WTC11 (cell line): ENCODE measurements around the gene LARP1B. TPM values are rescaled to one million over a fixed set of nuclear protein-coding genes. Genes with fewer than 3 reads are reported as not detected.

ENCODE experiments used
- ATAC-seq: fragments of 200-7000 bp; cut with Tn5 transposase; 2 replicates; pipeline ENCODE4 v1.10.0; 2021; ENCODE audit warnings: mild to moderate bottlenecking, moderate library complexity
- CTCF ChIA-PET: fragments of 300-600 bp; sonication (Branson Sonifier 250); formaldehyde crosslinking; loops from one replicate; lab custom pipeline; 2021; ENCODE audit warnings: antibody characterized with exemption; lab: Charles Lee
- POLR2A ChIA-PET: fragments of 350-600 bp; sonication (Branson Sonifier 250); formaldehyde crosslinking; loops from one replicate; lab custom pipeline; 2021; ENCODE audit warnings: antibody characterized with exemption; lab: Charles Lee
- DNase-seq: peaks from one replicate; pipeline ENCODE4 v3.0.0; 2021; ENCODE audit warnings: low spot score
- H3K27ac Mint-ChIP-seq: 2 replicates; pipeline ENCODE4 v1.8.0; 2021; ENCODE audit warnings: mixed read lengths
- H3K27me3 Mint-ChIP-seq: 2 replicates; pipeline ENCODE4 v1.8.0; 2021; ENCODE audit warnings: low read depth, mild to moderate bottlenecking, moderate library complexity, mixed read lengths
- H3K36me3 Mint-ChIP-seq: 2 replicates; pipeline ENCODE4 v1.8.0; 2021; ENCODE audit warnings: mixed read lengths
- H3K4me1 Mint-ChIP-seq: 2 replicates; pipeline ENCODE4 v1.8.0; 2022; ENCODE audit warnings: mixed read lengths
- H3K4me3 Mint-ChIP-seq: 2 replicates; pipeline ENCODE4 v1.8.0; 2021; ENCODE audit warnings: mild to moderate bottlenecking, moderate library complexity, mixed read lengths
- H3K9me3 Mint-ChIP-seq: 2 replicates; pipeline ENCODE4 v1.8.0; 2021; ENCODE audit warnings: mixed read lengths
- AFF4 ChIP-seq: sonication (generic); formaldehyde crosslinking; IDR thresholded peaks from 2 replicates; pipeline ENCODE4 v1.8.1; 2023; ENCODE audit warnings: mild to moderate bottlenecking, missing genetic modification reagents, borderline replicate concordance
- ATF1 ChIP-seq: sonication (generic); formaldehyde crosslinking; IDR thresholded peaks from 2 replicates; pipeline ENCODE4 v1.8.1; 2023; ENCODE audit warnings: mild to moderate bottlenecking, moderate library complexity, missing genetic modification reagents
- ATF3 ChIP-seq: sonication (generic); formaldehyde crosslinking; conservative IDR thresholded peaks from 2 replicates; pipeline ENCODE4 v1.8.1; 2022; ENCODE audit warnings: mild to moderate bottlenecking, missing genetic modification reagents
- CDX4 ChIP-seq: fragments of 250-450 bp; sonication (Bioruptor Pico); IDR thresholded peaks from 2 replicates; pipeline ENCODE4 v1.9.0; 2021; ENCODE audit warnings: moderate library complexity, mild to moderate bottlenecking, inconsistent platforms, borderline replicate concordance
- E2F5 ChIP-seq: sonication (generic); formaldehyde crosslinking; IDR thresholded peaks from 2 replicates; pipeline ENCODE4 v1.8.1; 2022; ENCODE audit warnings: mild to moderate bottlenecking, moderate library complexity, missing genetic modification reagents
- ETV6 ChIP-seq: sonication (generic); formaldehyde crosslinking; IDR thresholded peaks from 2 replicates; pipeline ENCODE4 v1.8.1; 2022; ENCODE audit warnings: mild to moderate bottlenecking, missing genetic modification reagents
- FOXP4 ChIP-seq: sonication (generic); formaldehyde crosslinking; IDR thresholded peaks from 2 replicates; pipeline ENCODE4 v1.8.0; 2022; ENCODE audit warnings: mild to moderate bottlenecking, missing genetic modification reagents
- HMGXB4 ChIP-seq: sonication (generic); formaldehyde crosslinking; IDR thresholded peaks from 2 replicates; pipeline ENCODE4 v1.8.1; 2023; ENCODE audit warnings: mild to moderate bottlenecking, moderate library complexity, missing genetic modification reagents
- IRF1 ChIP-seq: sonication (generic); formaldehyde crosslinking; IDR thresholded peaks from 2 replicates; pipeline ENCODE4 v1.8.0; 2023; ENCODE audit warnings: missing genetic modification reagents
- MXD4 ChIP-seq: fragments of 250-450 bp; sonication (Bioruptor Pico); IDR thresholded peaks from 2 replicates; pipeline ENCODE4 v1.8.0; 2021; ENCODE audit warnings: mild to moderate bottlenecking, moderate library complexity, borderline replicate concordance
- NFATC4 ChIP-seq: fragments of 250-450 bp; sonication (Bioruptor Pico); IDR thresholded peaks from 2 replicates; pipeline ENCODE4 v1.9.0; 2021; ENCODE audit warnings: mild to moderate bottlenecking
- NFE2L1 ChIP-seq: sonication (generic); formaldehyde crosslinking; IDR thresholded peaks from 2 replicates; pipeline ENCODE4 v1.8.1; 2023; ENCODE audit warnings: missing genetic modification reagents
- NR1H2 ChIP-seq: sonication (generic); formaldehyde crosslinking; IDR thresholded peaks from 2 replicates; pipeline ENCODE4 v1.9.0; 2021; ENCODE audit warnings: mild to moderate bottlenecking, moderate library complexity, missing genetic modification reagents
- RELA ChIP-seq: sonication (generic); formaldehyde crosslinking; IDR thresholded peaks from 2 replicates; pipeline ENCODE4 v1.8.1; 2022; ENCODE audit warnings: missing genetic modification reagents, mild to moderate bottlenecking, borderline replicate concordance
- TEAD4 ChIP-seq: sonication (generic); formaldehyde crosslinking; IDR thresholded peaks from 2 replicates; pipeline ENCODE4 v1.8.0; 2022; ENCODE audit warnings: mild to moderate bottlenecking, missing genetic modification reagents
- ZNF281 ChIP-seq: sonication (generic); formaldehyde crosslinking; IDR thresholded peaks from 2 replicates; pipeline ENCODE4 v1.8.0; 2023; ENCODE audit warnings: mild to moderate bottlenecking, missing genetic modification reagents
- ZNF396 ChIP-seq: fragments of 250-450 bp; sonication (Bioruptor Pico); IDR thresholded peaks from 2 replicates; pipeline ENCODE4 v1.8.0; 2021; ENCODE audit warnings: mild to moderate bottlenecking, moderate library complexity, borderline replicate concordance
- ZNF532 ChIP-seq: fragments of 250-450 bp; sonication (Bioruptor Pico); IDR thresholded peaks from 2 replicates; pipeline ENCODE4 v1.9.0; 2021; ENCODE audit warnings: mild to moderate bottlenecking, borderline replicate concordance
- total RNA-seq: library from RNA; stranded (reverse); gene quantifications from 3 replicates; pipeline ENCODE4 v1.2.3, GENCODE V29; 2021

LARP1B gene
- total RNA-seq, 1 experiment from 2014 or later = 35.6 TPM

GRCh38 chr4:128031756-128032384, 29.2 kb upstream of the LARP1B start (continued):
- no peak for TF ChIP-seq AFF4 (CRISPR knock-in tag)
- no peak for TF ChIP-seq RELA
- no peak for TF ChIP-seq ZNF532 (CRISPR knock-in tag)
- no peak for TF ChIP-seq TEAD4
- TF ChIP-seq ETV6 (CRISPR knock-in tag) = no peak
- no peak for TF ChIP-seq ATF3 (CRISPR knock-in tag)
- no peak for TF ChIP-seq NFE2L1
- TF ChIP-seq ATF1 = no peak
- no peak for TF ChIP-seq IRF1 (CRISPR knock-in tag)

- ChIA-PET CTCF (no interaction called here), POLR2A (no interaction called here)
- Mint-ChIP-seq H3K27me3 (no peaks in the 10 kb centered on the region; the same call in 1 of the 2 replicates), H3K27ac (no peak overlapping the region), H3K4me1 (no peaks in the 10 kb centered on the region), H3K36me3 (no peaks in the 10 kb centered on the region), H3K9me3 (no peaks in the 10 kb centered on the region), H3K4me3 (no peak overlapping the region)
- DNase-seq (no peak), ATAC-seq (no peak)
- TF ChIP-seq E2F5 (CRISPR knock-in tag) = no peak
- TF ChIP-seq ZNF396 (CRISPR knock-in tag) = no peak
- no peak for TF ChIP-seq RELA
- TF ChIP-seq NR1H2 = no peak
- TF ChIP-seq CDX4 (CRISPR knock-in tag) = no peak
- no peak for TF ChIP-seq MXD4 (CRISPR knock-in tag)
- TF ChIP-seq NFATC4 (CRISPR knock-in tag) = no peak
- no peak for TF ChIP-seq ZNF281 (CRISPR knock-in tag)
- TF ChIP-seq FOXP4 = no peak
- no peak for TF ChIP-seq HMGXB4 (CRISPR knock-in tag)
Measured at GRCh38 chr4:128039568-128039967, 21.5 kb upstream of the LARP1B start.
